ENCODE results near the gene NUDCD2.

Gene NUDCD2, protein sequence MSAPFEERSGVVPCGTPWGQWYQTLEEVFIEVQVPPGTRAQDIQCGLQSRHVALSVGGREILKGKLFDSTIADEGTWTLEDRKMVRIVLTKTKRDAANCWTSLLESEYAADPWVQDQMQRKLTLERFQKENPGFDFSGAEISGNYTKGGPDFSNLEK

DNA sequence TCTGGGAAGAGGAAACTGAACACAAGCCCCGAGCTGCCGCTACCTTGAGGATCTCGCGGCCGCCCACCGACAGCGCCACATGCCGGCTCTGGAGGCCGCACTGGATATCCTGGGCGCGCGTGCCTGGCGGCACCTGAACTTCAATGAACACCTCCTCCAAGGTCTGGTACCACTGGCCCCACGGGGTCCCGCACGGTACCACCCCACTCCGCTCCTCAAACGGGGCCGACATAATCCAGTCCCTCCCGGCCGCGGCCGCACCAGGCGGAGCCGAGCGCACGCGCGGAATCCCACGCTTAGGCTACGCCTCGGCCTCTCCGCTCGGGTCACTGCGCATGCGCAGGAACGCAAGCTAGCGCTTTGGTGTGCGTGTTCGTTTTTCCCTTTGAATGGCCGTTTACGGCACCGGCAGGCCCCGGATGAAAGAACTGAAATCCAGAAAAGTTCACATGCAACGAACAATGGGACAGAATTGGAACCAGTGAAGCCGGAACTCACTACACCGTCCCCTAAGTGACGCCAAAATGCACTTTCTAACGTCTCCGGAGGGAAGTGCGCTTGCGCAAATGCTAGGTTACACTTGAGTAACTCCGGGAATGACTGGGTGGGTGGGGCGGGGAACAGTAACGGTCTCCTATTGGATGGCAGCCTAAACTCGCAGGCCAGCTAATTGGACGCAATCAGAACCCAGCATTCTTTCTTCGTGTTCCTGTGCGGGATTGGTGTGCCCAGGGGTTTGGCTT lies at the start of gene NUDCD2:
NUDCD2 (minus strand) TSS at position 284 of the 743 bp plus-strand sequence; CDS start at position 232, 52 bp downstream.
- peak; percentile 60 for FAIRE-seq

DNA sequence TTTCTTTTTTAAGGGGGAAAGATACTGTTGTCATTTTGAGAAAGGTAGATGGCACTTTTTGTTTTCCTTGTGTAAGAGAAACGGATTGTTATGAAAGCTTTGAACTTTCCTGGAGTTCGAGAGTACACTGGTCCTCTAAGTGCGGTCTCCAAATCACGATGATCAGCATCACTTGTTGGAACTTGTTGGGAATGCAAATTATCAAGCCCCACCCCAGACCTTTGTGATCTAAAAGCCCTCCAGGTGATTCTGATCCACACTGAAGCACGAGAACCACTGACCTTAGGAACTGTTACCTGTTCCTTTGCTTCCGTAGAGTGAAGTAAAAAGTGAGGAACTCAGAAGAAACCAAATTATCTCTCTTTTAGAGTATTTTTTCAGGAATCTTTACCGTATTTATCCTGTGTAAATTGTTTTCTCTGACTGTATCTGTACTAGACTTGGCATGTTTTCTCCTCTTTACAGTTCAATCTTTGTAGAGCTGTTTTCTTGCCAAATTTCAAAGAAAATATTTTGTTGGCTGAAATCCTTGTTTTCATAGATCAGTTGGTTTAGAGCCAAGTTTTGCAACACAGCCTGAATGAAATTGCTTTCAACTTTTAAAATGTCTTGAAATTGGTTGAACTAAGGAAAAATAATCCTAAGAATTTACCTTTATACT lies 49.5 kb upstream of the NUDCD2 start:
- no peak for FAIRE-seq

DNA sequence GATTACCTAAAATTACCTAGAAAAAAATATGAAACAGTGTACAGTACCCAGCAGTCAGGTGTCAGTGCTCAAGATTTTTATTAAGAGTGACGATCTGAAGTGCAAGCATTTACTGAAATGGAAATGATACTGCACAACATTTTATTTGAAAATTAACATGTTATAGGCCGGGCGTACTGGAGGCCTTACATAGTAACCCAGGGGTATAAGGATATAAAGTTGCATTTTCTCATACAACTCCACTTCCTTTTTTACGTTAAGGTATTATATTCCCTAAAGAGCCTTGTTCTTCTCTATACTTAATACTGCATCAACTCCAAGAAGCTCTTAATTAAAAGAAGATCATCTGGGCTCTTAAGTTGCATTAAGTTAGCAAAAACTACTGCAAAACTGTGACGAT lies 48.9 kb upstream of the NUDCD2 start:
- FAIRE-seq = no peak

DNA sequence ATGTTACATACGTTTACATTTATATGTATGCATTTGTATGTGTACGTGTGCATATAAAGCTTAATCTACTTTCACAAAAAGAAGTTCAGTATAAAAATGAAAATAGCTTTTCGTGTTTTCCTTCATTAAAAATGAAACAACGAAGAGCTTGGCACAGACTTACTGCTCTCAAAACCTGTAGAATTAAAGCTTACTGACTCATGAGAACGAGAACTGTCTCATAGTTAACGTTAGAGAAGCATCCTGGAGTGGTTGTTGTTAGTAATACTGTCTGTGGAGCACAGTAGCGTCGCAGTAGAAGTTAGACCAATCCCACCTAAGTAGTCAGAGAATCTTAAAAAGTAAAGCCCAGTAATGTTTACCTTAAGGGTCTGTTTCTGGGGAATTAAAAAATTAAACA lies 46.8 kb upstream of the NUDCD2 start:
- no peak for FAIRE-seq

DNA sequence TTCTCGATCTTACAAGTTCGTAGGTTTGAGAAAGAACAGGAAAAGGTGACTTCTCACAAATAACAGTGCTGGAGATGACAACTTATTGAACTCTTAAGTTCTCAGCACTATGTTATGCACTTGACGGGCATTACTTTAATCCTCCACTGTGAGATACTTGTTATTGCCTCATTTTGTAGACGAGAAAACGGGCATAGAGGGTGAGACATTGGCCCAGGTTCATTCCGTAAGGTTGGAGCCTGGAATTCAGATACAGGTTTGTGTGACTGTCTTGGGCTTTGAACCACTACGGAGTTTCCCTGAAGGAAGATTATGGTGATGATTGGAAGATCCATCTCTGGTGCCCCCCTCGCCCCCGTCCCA lies 46.2 kb upstream of the NUDCD2 start:
- no peak for FAIRE-seq

DNA sequence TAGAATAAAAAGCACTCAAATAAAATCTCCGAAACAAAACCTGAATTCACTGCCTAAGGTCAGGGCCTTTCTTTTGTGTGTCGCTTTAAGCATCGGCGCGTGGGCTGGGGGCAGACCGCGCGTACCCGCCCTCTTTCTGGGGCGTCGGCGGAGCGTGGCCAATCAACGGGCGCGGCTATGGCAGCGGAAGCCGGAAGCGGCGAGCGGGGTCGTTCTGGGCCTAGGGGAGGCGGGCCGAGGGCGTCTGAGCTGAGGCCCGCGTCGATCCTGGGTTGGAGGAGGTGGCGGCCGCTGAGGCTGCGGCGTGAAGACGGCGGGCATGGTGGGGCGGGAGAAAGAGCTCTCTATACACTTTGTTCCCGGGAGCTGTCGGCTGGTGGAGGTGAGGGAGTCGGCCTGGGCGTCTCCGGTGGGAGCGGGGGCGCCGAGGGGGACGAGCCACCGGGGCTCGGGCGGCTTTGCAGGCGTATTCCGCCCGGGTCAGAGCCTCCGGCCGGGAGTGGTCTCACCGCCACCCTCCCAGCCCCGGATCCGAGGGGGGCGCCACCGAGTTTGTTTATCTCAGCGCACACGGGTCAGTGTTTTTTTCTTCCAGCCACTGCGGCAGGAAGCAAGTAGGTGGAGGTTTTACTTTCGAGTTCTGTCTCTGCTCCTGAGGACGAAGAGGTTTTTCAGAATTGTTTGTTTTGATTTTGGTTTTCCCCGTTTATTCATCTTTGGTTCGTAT lies 45.6 kb upstream of the NUDCD2 start, which contains the start of gene MAT2B:
MAT2B (plus strand) TSS at position 252 of the 727 bp plus-strand sequence; CDS start at position 320, 68 bp downstream.
- FAIRE-seq = peak; percentile 93

DNA sequence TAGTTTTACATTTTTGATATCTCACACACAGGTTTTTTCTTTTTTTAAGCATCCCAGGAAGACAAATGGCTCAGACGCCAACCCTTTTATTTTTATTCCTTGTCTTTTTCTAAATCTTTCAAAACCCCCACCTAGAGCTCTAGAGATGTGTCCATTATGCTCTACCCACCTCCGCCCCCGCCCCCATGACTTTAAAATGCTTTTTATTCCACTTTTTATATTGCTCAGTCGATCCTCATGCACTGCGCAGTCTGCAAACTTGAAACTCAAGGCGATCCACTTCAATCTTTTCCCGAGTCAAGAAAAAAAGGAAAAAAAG lies 45.1 kb upstream of the NUDCD2 start:
- FAIRE-seq = no peak

DNA sequence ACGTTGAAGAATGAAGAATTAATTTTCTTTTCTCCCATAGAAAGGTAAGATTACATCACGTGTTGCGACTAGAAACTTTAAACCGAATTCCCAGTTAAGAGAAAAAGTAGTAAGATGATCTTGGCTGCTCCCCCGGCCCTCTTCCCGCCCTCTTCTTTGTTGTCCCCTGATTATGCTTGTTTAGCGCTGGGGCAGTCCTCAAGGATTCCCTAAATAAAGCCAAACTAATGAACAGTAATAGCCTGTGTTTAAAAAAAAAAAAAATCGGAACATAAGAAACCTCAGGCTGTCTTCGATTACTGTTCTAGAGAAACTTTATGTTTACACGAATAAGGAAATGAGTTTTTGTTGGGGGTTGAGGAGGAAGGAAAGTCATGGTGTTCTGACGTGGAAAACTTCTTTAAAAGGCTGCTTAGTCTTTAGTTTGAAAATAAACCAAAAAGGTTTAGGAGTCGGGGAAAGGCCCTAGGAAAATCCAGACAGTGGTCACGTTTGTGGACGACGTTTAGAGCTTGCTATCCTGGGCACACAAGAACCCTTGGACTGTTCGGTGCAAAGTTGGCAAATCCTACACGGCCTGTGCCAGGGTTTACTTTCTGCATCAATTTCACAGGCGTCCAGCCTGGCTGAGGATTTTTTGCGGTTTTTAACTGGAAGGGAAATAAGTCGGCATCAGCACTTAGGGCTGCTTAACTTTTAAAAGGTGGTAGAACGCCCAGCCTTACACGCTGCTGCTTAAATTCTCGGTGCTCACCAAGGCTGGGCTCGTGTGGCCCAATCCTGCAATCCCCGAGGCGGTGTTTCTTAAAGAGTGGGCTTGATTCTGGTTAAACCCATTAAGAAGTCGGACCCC lies 44.4 kb upstream of the NUDCD2 start:
- FAIRE-seq = no peak

DNA sequence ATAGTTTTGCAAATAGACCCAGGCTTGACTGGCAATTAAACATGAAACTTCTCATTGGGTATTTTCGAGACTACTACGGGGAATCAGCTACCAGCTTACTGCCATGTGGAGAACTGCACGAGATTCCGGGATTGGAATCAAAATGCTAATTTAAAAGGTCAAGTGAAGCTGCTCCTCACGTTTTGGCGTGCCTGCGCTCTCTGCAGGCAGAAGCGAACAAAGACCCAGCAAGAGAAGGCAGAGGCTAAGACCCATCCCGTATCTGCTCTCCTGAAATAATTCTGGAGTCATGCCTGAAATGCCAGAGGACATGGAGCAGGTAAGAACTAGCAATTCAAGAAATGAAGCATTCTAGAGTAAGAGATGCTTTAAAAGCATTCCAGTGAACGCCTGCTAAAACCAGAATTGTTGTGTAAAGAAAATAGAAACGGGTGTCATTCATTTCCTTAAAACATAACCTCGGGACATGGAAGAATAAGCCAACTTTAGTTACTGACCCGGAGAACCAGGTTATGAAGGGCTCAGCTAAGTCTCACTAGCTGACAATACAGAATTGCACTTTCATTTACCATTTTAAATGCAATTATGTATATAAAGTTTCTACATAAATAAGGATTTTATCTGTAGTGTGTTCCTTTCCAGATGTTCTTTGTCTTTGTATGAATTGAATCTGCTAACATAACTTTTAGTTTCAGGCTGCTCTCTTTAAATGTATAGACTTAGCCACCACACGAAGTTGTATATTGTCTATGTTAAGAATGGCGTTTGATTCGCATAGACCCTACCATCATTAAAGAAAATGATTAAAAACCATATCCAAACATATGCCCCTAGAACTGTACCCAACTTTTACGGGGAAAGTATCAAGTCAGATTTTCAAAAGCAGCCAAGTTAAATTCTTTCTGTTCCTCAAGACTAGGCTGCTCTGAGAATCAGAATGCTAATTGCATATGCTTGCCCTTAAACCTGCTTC lies 43.5 kb upstream of the NUDCD2 start:
- FAIRE-seq = no peak

DNA sequence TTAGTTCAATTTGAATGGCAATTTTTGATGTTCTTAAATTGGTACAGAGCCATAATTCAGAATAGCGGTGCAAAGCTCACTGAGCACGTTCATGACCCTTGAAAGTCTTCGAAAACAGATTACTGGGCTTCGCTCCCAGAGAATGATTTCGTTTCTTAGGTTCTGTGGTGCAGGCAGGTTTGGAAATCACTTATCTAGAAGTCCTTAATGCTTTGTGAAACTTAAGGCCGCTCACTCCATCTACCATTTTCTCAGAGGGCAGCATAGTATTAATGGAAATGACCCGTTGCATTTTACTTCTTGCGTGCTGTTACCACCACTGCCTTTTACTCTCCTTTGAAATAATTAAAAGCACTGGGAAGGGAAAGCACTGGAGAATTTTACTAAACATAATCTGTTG lies 42.6 kb upstream of the NUDCD2 start:
- FAIRE-seq = no peak

DNA sequence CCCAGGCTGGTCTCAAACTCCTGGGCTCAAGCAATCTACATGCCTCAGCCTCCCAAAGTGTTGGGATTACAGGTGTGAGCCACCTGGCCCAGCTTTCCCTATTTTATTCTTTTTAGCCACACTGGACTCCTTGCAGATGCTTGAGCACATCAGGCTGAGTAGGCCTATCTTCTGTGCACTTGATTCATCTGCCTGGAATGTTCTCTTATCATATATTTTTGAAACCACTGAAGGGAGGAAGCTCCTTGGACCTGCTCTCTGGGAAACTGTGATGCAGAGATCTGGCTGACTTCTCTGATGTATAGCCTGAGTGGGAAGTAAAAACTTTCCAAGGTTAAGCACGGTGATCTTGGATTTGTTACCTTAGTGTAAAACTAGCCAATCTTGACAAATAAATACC lies 39.0 kb upstream of the NUDCD2 start:
- FAIRE-seq = no peak

DNA sequence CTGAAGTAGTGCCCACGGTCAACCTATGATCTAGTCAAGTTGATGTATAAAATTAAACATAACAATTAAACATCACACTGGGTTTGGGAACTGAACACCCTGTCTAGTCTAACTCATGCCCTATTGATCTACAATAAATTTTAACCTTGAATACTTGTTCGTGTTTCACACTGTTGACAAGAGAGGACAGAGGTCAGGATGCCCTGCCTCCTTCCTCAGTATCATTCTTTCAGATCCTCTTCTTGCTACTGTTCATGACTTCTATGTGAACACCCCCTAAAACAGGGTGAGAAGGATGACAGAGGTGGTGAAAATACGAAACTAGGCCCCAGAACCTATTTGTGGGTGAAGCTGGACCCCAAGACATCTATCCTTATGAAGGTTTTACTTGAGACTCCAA lies 37.4 kb upstream of the NUDCD2 start:
- FAIRE-seq = no peak

DNA sequence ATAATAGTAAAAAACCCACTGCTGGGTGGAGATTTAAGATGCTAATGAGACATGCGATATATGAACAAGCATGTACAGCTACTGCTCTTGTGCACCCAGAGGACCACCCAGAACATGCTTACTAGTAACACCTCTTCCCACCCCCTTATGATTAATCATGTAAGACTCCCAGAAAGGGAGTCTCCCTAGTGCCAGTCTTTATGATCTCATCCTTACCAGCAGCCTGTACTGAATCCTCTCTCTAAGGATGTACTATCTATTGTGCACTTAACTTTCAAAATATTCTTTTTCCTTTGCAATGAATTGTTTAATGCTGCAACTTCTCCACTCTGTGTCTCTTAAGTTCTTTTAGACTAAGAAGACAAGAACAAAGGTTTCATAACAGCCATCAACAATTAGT lies 36.4 kb upstream of the NUDCD2 start:
- FAIRE-seq = no peak

DNA sequence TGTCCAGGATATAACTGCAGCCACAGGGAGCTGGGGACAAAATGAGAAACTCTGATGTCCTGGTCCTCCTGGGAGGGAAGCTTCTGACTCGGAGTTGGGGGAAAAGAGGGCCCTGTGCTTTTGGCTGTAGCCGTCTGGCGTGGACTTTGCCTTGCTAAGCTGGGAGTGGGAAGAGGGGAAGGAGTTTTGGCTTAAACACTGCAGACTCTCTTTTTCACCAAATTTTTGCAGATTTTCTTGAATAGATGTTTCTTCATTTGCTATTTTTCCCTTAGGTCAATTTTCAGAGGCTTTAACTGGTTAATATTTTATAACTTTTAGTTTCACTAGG lies 29.8 kb upstream of the NUDCD2 start:
- FAIRE-seq = no peak

DNA sequence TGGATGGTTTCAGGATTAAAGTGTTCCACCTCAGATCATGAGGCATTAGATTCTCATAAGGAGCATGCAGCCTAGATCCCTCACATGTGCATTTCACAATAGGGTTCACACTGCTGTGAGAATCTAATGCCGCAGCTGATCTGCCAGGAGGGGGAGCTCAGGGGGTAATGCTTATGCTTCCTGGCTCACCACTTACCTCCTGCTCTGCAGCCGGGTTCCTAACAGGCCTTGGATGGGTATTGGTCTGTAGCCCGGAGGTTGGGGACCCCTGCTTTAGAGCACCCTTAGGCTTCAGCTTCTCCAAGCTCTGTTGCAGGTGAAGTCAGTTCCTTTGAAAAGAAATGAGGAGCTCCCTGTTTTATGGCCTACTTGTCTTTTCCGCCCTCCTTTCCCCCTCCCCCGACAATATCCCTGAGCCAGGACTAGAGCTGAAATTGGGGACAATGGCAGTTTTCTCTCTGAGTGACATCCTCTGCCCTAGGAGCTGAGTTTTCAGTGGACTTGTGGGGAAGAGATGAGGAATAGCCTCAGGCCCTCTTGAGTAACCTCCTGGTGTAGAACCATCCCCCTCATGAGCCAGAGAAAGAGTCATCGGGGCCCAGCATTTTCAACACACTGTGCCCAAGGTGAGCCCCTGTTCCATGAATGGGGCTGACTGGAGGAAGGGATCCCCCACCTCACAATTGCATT lies 29.3 kb upstream of the NUDCD2 start:
- FAIRE-seq = no peak

DNA sequence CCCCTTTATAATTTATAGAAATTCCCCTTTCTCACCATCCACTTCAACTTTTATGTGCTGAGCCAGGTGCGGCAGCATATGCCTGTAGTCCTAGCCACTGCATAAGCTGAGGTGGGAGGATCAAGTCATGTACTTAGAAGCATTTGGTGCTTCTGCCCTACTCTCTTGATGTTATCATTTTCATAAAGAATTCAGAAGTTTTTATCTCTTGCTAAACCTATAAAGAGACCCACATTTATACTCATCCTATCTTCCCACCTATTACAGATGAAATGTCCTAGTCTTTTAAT lies 19.0 kb upstream of the NUDCD2 start:
- no peak for FAIRE-seq

DNA sequence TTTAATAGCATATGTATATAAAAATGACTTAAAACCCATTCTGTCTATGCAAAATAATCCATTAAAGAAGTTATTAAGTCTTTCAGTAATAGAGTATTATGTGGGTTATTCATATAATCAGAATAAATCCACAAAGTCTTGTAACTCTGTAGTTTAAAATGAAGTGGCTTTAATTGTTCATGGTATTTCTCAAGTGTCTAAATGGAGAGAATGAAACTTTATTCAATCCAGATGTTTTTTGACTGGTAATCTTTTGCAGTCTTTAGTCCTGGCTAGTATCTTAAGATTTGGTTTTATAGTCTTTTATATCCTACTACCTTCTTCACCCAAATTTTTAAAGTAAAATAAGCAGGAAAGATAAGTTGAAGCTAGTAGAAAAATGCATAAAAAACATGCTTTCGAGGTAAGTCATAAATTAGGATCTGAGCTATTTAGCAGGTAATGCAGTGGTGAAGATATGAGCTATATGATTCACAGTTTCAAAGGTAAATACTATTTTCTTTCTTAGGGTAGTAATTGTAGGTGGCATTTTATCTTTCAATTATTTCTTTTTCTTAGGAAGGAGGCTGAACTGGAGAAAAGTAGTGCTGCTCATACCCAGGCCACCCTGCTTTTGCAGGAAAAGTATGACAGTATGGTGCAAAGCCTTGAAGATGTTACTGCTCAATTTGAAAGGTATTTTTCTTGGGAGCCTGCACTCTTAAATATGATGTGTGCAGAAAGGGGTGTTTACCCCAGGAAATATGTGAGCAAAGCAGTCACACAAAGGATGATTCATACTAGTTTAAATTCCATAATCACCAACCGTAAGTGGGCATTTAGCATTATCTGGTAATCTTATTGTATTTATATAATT lies 18.5 kb upstream of the NUDCD2 start:
- FAIRE-seq = no peak

DNA sequence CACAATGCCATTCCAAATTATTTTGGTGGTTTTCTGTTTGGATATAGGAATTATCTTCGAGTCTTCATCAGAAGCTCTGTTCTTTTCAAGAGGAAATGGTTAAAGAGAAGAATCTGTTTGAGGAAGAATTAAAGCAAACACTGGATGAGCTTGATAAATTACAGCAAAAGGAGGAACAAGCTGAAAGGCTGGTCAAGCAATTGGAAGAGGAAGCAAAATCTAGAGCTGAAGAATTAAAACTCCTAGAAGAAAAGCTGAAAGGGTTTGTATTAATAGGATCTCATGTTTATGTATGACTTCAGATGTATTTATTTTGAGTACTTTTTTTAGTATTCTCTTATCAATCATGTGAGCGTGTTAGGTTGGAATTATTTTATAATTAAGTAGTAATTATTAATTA lies 15.5 kb upstream of the NUDCD2 start:
- no peak for FAIRE-seq

DNA sequence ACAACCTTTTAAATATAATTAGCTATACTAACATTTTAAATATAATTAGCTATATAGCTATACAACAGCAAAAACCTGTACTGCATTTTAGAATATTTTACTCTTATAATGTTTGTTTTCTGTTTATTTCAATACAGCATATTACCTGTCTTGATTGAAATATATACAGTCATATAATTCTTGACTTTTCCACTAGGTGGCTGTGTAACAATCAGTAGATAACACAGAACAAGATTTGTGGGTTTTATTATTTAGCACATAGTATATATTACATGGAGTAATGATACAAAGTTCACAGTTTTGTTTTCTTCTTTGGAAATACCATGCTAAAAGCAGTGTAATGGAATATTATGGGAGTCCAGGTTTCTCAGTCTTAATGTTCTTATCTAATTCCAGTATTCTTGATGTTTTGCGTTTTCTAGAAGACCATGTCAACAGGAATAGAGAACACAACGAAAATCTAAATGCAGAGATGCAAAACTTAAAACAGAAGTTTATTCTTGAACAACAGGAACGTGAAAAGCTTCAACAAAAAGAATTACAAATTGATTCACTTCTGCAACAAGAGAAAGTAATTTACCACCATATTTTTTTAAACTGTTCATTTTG lies 13.8 kb upstream of the NUDCD2 start:
- peak; percentile 90 for FAIRE-seq

DNA sequence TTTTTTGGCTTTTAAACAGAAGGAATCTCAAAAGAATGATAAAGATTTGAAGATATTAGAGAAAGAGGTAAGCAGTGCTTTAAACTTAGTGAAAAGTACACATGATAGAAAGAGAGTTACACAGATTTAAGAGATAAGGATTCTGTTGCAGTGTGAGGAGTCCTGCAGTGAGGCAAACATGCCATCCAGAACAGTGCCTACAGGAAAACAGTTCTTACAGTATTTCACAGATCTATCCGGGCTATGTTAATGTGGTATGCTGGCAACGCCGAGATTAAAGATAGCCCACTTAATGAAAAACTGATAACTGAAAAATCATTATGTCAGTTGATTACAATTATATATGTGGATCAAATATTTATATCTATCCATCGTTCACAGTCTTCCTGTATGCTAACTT lies 7.8 kb upstream of the NUDCD2 start:
- FAIRE-seq = no peak
